GM21825 (cell line): Measurements from ENCODE around the gene TMEM244.
"Not testable (repeated sequence)": the region's sequence is repeated elsewhere in the genome, so short reads cannot be mapped to it uniquely, and the experiment has no call there.

Experiments
- ATAC-seq: cut with Tn5 transposase; IDR thresholded peaks from one replicate; pipeline ENCODE4 v1.9.1; 2021; ENCODE audit warnings: mild to moderate bottlenecking, moderate library complexity; ENCODE audit not compliant: unreplicated experiment

The TMEM244 gene, protein sequence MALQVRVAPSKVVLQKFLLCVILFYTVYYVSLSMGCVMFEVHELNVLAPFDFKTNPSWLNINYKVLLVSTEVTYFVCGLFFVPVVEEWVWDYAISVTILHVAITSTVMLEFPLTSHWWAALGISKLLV

GRCh38 chr6:129860908-129861665 is at the start of gene TMEM244:
TSS of gene TMEM244 (minus strand) at chr6:129861315. CDS start at chr6:129861188, 127 bp downstream.
- no peak for ATAC-seq

GRCh38 chr6:129908858-129909257 is 47.7 kb upstream of the TMEM244 start:
- peak; percentile 77 for ATAC-seq

GRCh38 chr6:129908356-129908755 is 47.2 kb upstream of the TMEM244 start:
- no peak for ATAC-seq

GRCh38 chr6:129906515-129907077 is 45.5 kb upstream of the TMEM244 start:
- no peak for ATAC-seq

GRCh38 chr6:129903082-129903481 is 42.0 kb upstream of the TMEM244 start:
- ATAC-seq: peak; percentile 46

GRCh38 chr6:129902681-129903080 is 41.6 kb upstream of the TMEM244 start:
- no peak for ATAC-seq

GRCh38 chr6:129901910-129902309 is 40.8 kb upstream of the TMEM244 start:
- peak; percentile 66 for ATAC-seq

DNA sequence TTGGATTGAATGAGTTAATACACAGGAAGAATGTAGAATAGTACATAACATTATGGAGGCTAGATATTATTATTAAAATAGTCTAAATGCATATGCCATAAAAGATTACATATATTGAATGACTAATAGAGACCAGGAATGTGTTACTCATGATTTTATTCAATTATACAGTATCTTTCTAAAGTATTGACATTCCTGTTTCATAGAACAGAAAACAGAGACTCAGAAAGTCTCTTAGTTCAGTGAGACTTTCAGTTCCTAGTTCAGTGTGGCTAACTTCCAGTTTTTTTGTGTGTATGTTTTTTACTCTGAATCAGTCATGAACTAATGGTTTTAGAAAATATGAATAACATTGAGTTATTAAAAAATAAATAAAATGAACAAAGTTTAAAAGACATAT is 34.6 kb upstream of the TMEM244 start:
- ATAC-seq: peak; percentile 72

GRCh38 chr6:129894921-129895320 is 33.8 kb upstream of the TMEM244 start:
- ATAC-seq: no peak

GRCh38 chr6:129893640-129894039 is 32.5 kb upstream of the TMEM244 start:
- no peak for ATAC-seq

DNA sequence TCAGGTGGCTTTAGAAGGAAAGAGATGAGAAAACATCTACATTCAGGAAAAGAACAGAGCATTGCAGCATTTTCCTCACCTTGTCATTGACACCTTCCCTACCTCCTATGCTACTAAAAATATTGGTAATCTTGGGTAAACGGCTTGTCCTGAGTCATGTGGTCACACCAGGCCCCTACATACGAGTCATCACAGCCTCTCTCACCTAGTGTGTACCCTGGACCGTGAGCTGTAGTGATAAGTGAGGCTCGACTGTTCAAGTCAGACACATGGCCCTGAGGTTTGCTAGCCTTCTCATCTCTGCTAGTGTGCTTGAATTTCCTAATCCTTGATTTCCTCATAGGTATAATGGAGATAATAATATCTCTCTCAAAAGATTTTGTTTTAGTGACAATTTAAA is 29.6 kb upstream of the TMEM244 start:
- ATAC-seq: no peak

DNA sequence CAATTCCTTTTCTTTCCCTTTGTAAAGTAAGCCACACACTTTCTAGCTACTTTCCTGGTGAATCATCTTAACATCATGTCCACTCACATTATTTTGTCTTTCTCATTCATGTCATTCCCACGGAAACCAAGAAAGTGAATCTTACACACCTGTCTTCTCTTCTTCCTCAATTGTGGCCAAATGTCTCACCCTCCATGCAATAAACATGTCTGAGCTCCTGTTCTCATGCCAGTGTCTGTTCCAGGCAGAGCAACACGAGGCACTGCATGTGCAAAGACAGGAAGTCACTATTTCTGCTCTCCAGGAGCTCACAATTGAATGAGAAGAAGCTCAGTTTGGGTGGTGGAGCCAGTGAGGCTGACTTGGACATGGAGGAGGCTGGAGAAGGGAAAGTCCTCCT is 29.0 kb upstream of the TMEM244 start:
- ATAC-seq: no peak

GRCh38 chr6:129889580-129889979 is 28.5 kb upstream of the TMEM244 start:
- no peak for ATAC-seq

- ATAC-seq: no peak
Observed at GRCh38 chr6:129886401-129887155, 25.5 kb upstream of the TMEM244 start.

DNA sequence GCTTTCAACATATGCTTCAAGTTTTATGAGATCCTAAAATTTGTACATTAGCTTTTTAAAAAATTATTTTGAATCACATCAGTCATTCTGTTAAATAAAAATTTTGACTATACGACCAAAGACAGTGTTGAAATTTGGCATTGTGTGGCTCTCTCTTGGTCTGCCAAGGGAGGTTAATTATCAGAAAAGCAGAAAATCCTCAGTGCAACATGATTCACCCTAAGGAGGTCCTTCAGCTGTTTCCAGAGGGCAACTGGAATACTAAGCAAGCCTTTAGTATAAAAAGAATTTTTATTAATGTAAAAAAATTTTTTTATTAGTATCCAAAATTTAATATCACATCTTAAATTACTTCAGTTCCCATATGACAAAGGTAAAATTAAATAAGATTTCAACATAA is 23.1 kb upstream of the TMEM244 start:
- no peak for ATAC-seq

DNA sequence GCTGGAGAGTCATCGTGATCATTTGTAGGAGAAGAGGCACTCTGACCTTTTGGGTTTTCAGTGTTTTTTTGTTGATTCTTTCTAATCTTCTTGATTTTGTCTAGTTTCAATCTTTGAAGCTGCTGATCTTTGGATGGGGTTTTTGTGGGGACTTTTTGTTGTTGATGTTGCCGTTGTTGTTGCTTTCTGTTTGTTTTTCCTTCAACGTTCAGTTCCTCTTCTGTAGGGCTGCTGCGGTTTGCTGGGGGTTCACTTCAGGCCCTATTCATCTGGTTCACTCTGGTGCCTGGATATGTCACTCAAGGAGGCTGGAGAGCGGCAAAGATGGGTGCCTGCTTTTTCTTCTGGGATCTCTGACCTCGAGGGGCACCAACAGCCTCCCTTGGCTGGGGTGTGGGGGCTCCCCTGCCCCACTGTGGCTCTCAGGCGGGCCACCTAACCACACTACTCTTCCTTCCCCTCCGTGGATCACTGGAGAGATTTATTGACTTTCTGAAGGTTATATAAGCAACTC is 21.5 kb upstream of the TMEM244 start:
- peak; percentile 95 for ATAC-seq

GRCh38 chr6:129877894-129878293 is 16.8 kb upstream of the TMEM244 start:
- not testable (repeated sequence) for ATAC-seq

DNA sequence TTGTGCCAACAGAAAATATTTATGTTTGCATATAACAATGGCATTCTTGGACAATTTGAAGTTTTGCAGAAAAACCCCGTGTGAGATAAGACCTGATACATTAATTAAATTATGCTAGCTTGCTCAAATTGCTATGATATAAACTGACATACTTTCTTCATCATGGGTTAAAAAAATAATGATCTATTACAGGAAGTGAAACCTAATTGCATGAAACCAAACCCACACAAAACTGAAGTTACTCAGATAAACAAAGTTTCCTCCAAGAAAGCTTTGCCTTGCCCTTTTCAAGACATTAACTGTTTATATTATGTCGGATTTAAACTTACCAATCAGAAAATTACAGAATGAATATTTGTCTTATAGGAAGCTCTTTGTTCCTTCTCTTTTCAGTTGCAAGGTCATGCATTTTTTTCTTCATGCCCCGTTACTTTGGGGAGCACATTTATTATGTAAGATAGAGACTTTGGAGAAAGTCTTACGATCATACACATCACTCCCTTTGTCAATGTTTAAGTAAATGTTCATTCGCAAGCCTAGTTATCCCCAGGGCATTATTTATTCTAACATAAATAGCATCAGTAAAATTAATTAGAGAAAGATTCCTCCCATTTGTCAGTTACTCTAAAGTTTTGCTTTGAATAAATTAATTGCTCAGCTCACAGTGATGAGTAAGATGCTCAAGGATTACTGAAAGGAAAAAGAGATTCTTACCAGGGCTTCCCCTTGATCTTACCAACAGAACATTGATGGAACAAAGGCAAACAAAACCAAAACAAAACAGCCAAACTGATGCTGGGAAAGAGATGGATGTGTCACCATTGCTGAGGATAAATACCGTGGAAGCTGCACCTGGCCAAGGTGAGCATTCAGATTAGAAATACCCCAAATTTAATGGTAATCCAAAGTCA is 14.8 kb upstream of the TMEM244 start:
- peak; percentile 89 for ATAC-seq

- ATAC-seq: no peak
Observed at GRCh38 chr6:129874837-129875236, 13.7 kb upstream of the TMEM244 start.

- no peak for ATAC-seq
Observed at GRCh38 chr6:129872586-129872985, 11.5 kb upstream of the TMEM244 start.
